Suprapubic skin (tissue), 4 donors: Measurements from ENCODE around the gene LTO1.

ENCODE experiments used
- EP300 ChIP-seq: sonication (generic); formaldehyde crosslinking; IDR thresholded peaks from one replicate; pipeline ENCODE4 v1.6.1; 2017; ENCODE audit warnings: antibody characterized with exemption
- POLR2A ChIP-seq, 2 donors: fragments of 450-650 bp; IDR thresholded peaks; one replicate each; pipeline ENCODE4 v1.6.1; 2017; ENCODE audit warnings: antibody characterized with exemption in 2 of 2, mild to moderate bottlenecking in 2 of 2, moderate library complexity in 2 of 2
- POLR2AphosphoS5 ChIP-seq, 3 donors: sonication (generic); formaldehyde crosslinking; IDR thresholded peaks; one replicate each; pipeline ENCODE4 v1.6.1; 2017; ENCODE audit warnings: antibody characterized with exemption in 3 of 3
- TF ChIP-seq, protein P1 (sequence below), 2 donors: fragments of 200-600 bp in 1 of 2; fragments of 450-650 bp in 1 of 2; sonication (generic) in 1 of 2; IDR thresholded peaks; one replicate each; pipeline ENCODE4 v1.5.1; 2016 to 2019; ENCODE audit warnings: antibody characterized with exemption in 2 of 2, mild to moderate bottlenecking in 1 of 2, moderate library complexity in 1 of 2

- TF ChIP-seq, protein P1, sequence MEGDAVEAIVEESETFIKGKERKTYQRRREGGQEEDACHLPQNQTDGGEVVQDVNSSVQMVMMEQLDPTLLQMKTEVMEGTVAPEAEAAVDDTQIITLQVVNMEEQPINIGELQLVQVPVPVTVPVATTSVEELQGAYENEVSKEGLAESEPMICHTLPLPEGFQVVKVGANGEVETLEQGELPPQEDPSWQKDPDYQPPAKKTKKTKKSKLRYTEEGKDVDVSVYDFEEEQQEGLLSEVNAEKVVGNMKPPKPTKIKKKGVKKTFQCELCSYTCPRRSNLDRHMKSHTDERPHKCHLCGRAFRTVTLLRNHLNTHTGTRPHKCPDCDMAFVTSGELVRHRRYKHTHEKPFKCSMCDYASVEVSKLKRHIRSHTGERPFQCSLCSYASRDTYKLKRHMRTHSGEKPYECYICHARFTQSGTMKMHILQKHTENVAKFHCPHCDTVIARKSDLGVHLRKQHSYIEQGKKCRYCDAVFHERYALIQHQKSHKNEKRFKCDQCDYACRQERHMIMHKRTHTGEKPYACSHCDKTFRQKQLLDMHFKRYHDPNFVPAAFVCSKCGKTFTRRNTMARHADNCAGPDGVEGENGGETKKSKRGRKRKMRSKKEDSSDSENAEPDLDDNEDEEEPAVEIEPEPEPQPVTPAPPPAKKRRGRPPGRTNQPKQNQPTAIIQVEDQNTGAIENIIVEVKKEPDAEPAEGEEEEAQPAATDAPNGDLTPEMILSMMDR (IDR thresholded peaks at IDR 0.05): no peak
- TF ChIP-seq POLR2AphosphoS5 (IDR thresholded peaks at IDR 0.05) (no peak), POLR2A (IDR thresholded peaks at IDR 0.05) (no peak), EP300 (no peak)
These were observed 38.5 kb downstream of the LTO1 start for GRCh38 chr11:69636512-69637197.
